Effector memory CD4-positive, alpha-beta T cell (primary cell): ENCODE results near the gene ARNT2.

Experiments used
- DNase-seq, 3 donors: peaks; one replicate each; pipeline ENCODE4 v3.0.0-alpha.2; 2020
- H3K27ac ChIP-seq: 2 replicates; pipeline ENCODE4 v1.7.0; 2013; ENCODE audit warnings: mild to moderate bottlenecking, low read length, moderate library complexity; ENCODE audit not compliant: insufficient read depth, poor library complexity, severe bottlenecking
- H3K27me3 ChIP-seq: replicated peaks from 2 replicates; pipeline ENCODE4 v1.7.0; 2013; ENCODE audit warnings: mild to moderate bottlenecking, low read length; ENCODE audit not compliant: insufficient read depth, control insufficient read depth, poor library complexity, severe bottlenecking
- H3K36me3 ChIP-seq: 2 replicates; pipeline ENCODE4 v1.7.0; 2013; ENCODE audit warnings: mild to moderate bottlenecking, low read length, moderate library complexity; ENCODE audit not compliant: control insufficient read depth, insufficient read depth
- H3K4me1 ChIP-seq: 2 replicates; pipeline ENCODE4 v1.7.0; 2013; ENCODE audit warnings: low read length, mild to moderate bottlenecking; ENCODE audit not compliant: control insufficient read depth, insufficient read depth, poor library complexity, severe bottlenecking
- H3K4me3 ChIP-seq: 2 replicates; pipeline ENCODE4 v1.7.0; 2013; ENCODE audit warnings: low read length, low read depth, mild to moderate bottlenecking; ENCODE audit not compliant: insufficient read depth, poor library complexity, severe bottlenecking
- H3K9me3 ChIP-seq: 2 replicates; pipeline ENCODE4 v1.7.0; 2013; ENCODE audit warnings: mild to moderate bottlenecking, low read length, moderate library complexity; ENCODE audit not compliant: control insufficient read depth

ARNT2 gene

GRCh38 chr15:80613762-80614365, 209.7 kb downstream of the ARNT2 start:
- Histone ChIP-seq H3K27ac (no peak overlapping the region), H3K4me3 (no peak overlapping the region), H3K36me3 (no peaks in the 10 kb centered on the region), H3K27me3 (no peaks in the 10 kb centered on the region), H3K4me1 (no peaks in the 10 kb centered on the region), H3K9me3 (no peaks in the 10 kb centered on the region)
- DNase-seq: no peak

GRCh38 chr15:80614711-80615360, 210.7 kb downstream of the ARNT2 start:
- H3K36me3 ChIP-seq: no peaks in the 10 kb centered on the region
- no peak overlapping the region for H3K27ac ChIP-seq
- no peak for DNase-seq
- H3K4me1 ChIP-seq: no peaks in the 10 kb centered on the region
- no peak overlapping the region for H3K4me3 ChIP-seq
- no peaks in the 10 kb centered on the region for H3K27me3 ChIP-seq
- no peaks in the 10 kb centered on the region for H3K9me3 ChIP-seq

- H3K27ac ChIP-seq: no peak overlapping the region
- no peaks in the 10 kb centered on the region for H3K4me1 ChIP-seq
- no peak overlapping the region for H3K4me3 ChIP-seq
- no peaks in the 10 kb centered on the region for H3K36me3 ChIP-seq
- no peak for DNase-seq
- no peaks in the 10 kb centered on the region for H3K9me3 ChIP-seq
- no peaks in the 10 kb centered on the region for H3K27me3 ChIP-seq
Observed at GRCh38 chr15:80615361-80615736, 211.2 kb downstream of the ARNT2 start.

GRCh38 chr15:80615783-80616391, 211.7 kb downstream of the ARNT2 start:
- Histone ChIP-seq H3K4me3 (no peak overlapping the region), H3K27me3 (no peaks in the 10 kb centered on the region), H3K27ac (no peak overlapping the region), H3K4me1 (no peaks in the 10 kb centered on the region), H3K36me3 (no peaks in the 10 kb centered on the region), H3K9me3 (no peaks in the 10 kb centered on the region)
- no peak for DNase-seq

- no peak for DNase-seq
Observed at GRCh38 chr15:80618685-80619400, 214.7 kb downstream of the ARNT2 start.

GRCh38 chr15:80619680-80620079, 215.5 kb downstream of the ARNT2 start:
- no peak overlapping the region for H3K4me3 ChIP-seq
- no peaks in the 10 kb centered on the region for H3K36me3 ChIP-seq
- no peaks in the 10 kb centered on the region for H3K27me3 ChIP-seq
- H3K9me3 ChIP-seq: no peaks in the 10 kb centered on the region
- no peak overlapping the region for H3K27ac ChIP-seq
- no peak for DNase-seq
- H3K4me1 ChIP-seq: no peaks in the 10 kb centered on the region

More at GRCh38 chr15:80618685-80619400, 214.7 kb downstream of the ARNT2 start:
- no peaks in the 10 kb centered on the region for H3K4me1 ChIP-seq
- H3K36me3 ChIP-seq: no peaks in the 10 kb centered on the region
- H3K27me3 ChIP-seq: no peaks in the 10 kb centered on the region
- H3K4me3 ChIP-seq: no peak overlapping the region
- no peak overlapping the region for H3K27ac ChIP-seq
- no peaks in the 10 kb centered on the region for H3K9me3 ChIP-seq

- Histone ChIP-seq H3K27me3 (no peaks in the 10 kb centered on the region), H3K4me3 (no peak overlapping the region), H3K36me3 (no peaks in the 10 kb centered on the region), H3K4me1 (no peaks in the 10 kb centered on the region), H3K27ac (no peak overlapping the region), H3K9me3 (no peaks in the 10 kb centered on the region)
- no peak for DNase-seq
Observed at GRCh38 chr15:80620141-80620540, 216.0 kb downstream of the ARNT2 start.

GRCh38 chr15:80620931-80621330, 216.7 kb downstream of the ARNT2 start:
- Histone ChIP-seq H3K4me1 (no peaks in the 10 kb centered on the region), H3K9me3 (no peaks in the 10 kb centered on the region), H3K36me3 (no peaks in the 10 kb centered on the region), H3K4me3 (no peak overlapping the region), H3K27me3 (no peaks in the 10 kb centered on the region), H3K27ac (no peak overlapping the region)
- DNase-seq: no peak

GRCh38 chr15:80626643-80627120, 222.5 kb downstream of the ARNT2 start:
- no peaks in the 10 kb centered on the region for H3K9me3 ChIP-seq
- DNase-seq: no peak
- no peak overlapping the region for H3K4me3 ChIP-seq
- no peaks in the 10 kb centered on the region for H3K4me1 ChIP-seq
- H3K27me3 ChIP-seq: no peaks in the 10 kb centered on the region
- H3K27ac ChIP-seq: no peak overlapping the region
- H3K36me3 ChIP-seq: no peaks in the 10 kb centered on the region

- Histone ChIP-seq H3K4me3 (no peak overlapping the region), H3K36me3 (no peaks in the 10 kb centered on the region), H3K9me3 (no peaks in the 10 kb centered on the region), H3K27ac (no peak overlapping the region), H3K4me1 (no peaks in the 10 kb centered on the region), H3K27me3 (no peaks in the 10 kb centered on the region)
- DNase-seq: no peak
Observed at GRCh38 chr15:80629355-80629754, 225.2 kb downstream of the ARNT2 start.
